Measurements from ENCODE around the gene TNFAIP6. TPM values are rescaled to one million over a fixed set of nuclear protein-coding genes. Genes with fewer than 3 reads are reported as not detected.
"Not testable (repeated sequence)": the region's sequence is repeated elsewhere in the genome, so short reads cannot be mapped to it uniquely, and the experiment has no call there.

The TNFAIP6 gene
- total RNA-seq, 1 experiment from 2014 or later, result 1.7 TPM

GRCh38 chr2:151408788-151409600 lies 51.6 kb downstream of the TNFAIP6 start:
- peaks cover 41% of the 10 kb centered on the region for H3K36me3 Mint-ChIP-seq (ENCODE audit: insufficient read depth, unreplicated experiment)
- no peaks in the 10 kb centered on the region for H3K27me3 Mint-ChIP-seq (ENCODE audit: unreplicated experiment)
- H3K27ac Mint-ChIP-seq (ENCODE audit: unreplicated experiment), result peak overlapping the region; percentile 93
- peak overlapping the region; percentile 98 for H3K4me3 Mint-ChIP-seq (ENCODE audit: low read depth, unreplicated experiment)
- peaks cover 16% of the 10 kb centered on the region for H3K4me1 Mint-ChIP-seq (ENCODE audit: low read depth, unreplicated experiment)
- no TSS peak for BruUV-seq (replicated peaks)
- no peak for DNase-seq
- no peak for TF ChIP-seq CTCF (IDR thresholded peaks at IDR 0.05; ENCODE audit: unreplicated experiment)
- CTCF ChIA-PET, result no interaction called here
- H3K9me3 Mint-ChIP-seq (ENCODE audit: low read depth, unreplicated experiment), result no peaks in the 10 kb centered on the region
- intact Hi-C loops (cut with micrococcal nuclease; ENCODE audit: unreplicated experiment), result loop anchor here (5.0 to 10.0 kb wide), 2 partner anchors 37 to 74 kb away; no protein-coding TSS in a partner anchor

- H3K36me3 Mint-ChIP-seq (ENCODE audit: insufficient read depth, unreplicated experiment), result peaks cover 50% of the 10 kb centered on the region
- H3K27me3 Mint-ChIP-seq (ENCODE audit: unreplicated experiment), result no peaks in the 10 kb centered on the region
- H3K4me1 Mint-ChIP-seq (ENCODE audit: low read depth, unreplicated experiment), result peaks cover 16% of the 10 kb centered on the region
- H3K9me3 Mint-ChIP-seq (ENCODE audit: low read depth, unreplicated experiment), result no peaks in the 10 kb centered on the region
- CTCF ChIA-PET, result interaction anchor here (0.6 to 0.7 kb wide), 5 partner anchors 66 to 957 kb away, joined by 3 to 11 read pairs (median 7); no protein-coding TSS in a partner anchor
- BruUV-seq (replicated peaks), result TSS peak; percentile 68
- peak; percentile 95 for DNase-seq
- intact Hi-C loops (cut with micrococcal nuclease; ENCODE audit: unreplicated experiment), result loop anchor here (2.0 to 10.0 kb wide), 4 partner anchors 38 to 148 kb away; partner anchors contain the start of gene RBM43
- H3K27ac Mint-ChIP-seq (ENCODE audit: unreplicated experiment), result peak within 1 kb of the TSS; percentile 93
- H3K4me3 Mint-ChIP-seq (ENCODE audit: low read depth, unreplicated experiment), result peak within 1 kb of the TSS; percentile 98
- peak; percentile 64 for TF ChIP-seq CTCF (IDR thresholded peaks at IDR 0.05; ENCODE audit: unreplicated experiment)
Measured at GRCh38 chr2:151409601-151410484, 52.5 kb downstream of the TNFAIP6 start, which contains the start of gene RIF1. Gene RIF1, plus strand, starts transcription at chr2:151409902. Its CDS starts 522 bp downstream, at chr2:151410424.

- Mint-ChIP-seq H3K36me3 (ENCODE audit: insufficient read depth, unreplicated experiment) (peaks cover 56% of the 10 kb centered on the region), H3K4me3 (ENCODE audit: low read depth, unreplicated experiment) (peak overlapping the region; percentile 98), H3K27ac (ENCODE audit: unreplicated experiment) (peak overlapping the region; percentile 93), H3K27me3 (ENCODE audit: unreplicated experiment) (no peaks in the 10 kb centered on the region), H3K4me1 (ENCODE audit: low read depth, unreplicated experiment) (peaks cover 16% of the 10 kb centered on the region), H3K9me3 (ENCODE audit: low read depth, unreplicated experiment) (no peaks in the 10 kb centered on the region)
- no TSS peak for BruUV-seq (replicated peaks)
- CTCF ChIA-PET, result interaction anchor here (0.6 to 0.7 kb wide), 5 partner anchors 66 to 956 kb away, joined by 3 to 11 read pairs (median 7); no protein-coding TSS in a partner anchor
- TF ChIP-seq CTCF (IDR thresholded peaks at IDR 0.05; ENCODE audit: unreplicated experiment), result no peak
- intact Hi-C loops (cut with micrococcal nuclease; ENCODE audit: unreplicated experiment), result loop anchor here (2.0 to 5.0 kb wide), 2 partner anchors 120 to 148 kb away; partner anchors contain the start of gene RBM43
- DNase-seq, result peak; percentile 56
Measured at GRCh38 chr2:151410485-151410834, 53.1 kb downstream of the TNFAIP6 start.

GRCh38 chr2:151417650-151418049 lies 60.3 kb downstream of the TNFAIP6 start:
- BruUV-seq (replicated peaks), result no TSS peak
- DNase-seq, result no peak
- TF ChIP-seq CTCF (IDR thresholded peaks at IDR 0.05; ENCODE audit: unreplicated experiment), result no peak
- Mint-ChIP-seq H3K4me1 (ENCODE audit: low read depth, unreplicated experiment) (peaks cover 10% of the 10 kb centered on the region), H3K27me3 (ENCODE audit: unreplicated experiment) (no peaks in the 10 kb centered on the region), H3K27ac (ENCODE audit: unreplicated experiment) (no peak overlapping the region), H3K4me3 (ENCODE audit: low read depth, unreplicated experiment) (no peak overlapping the region), H3K9me3 (ENCODE audit: low read depth, unreplicated experiment) (no peaks in the 10 kb centered on the region), H3K36me3 (ENCODE audit: insufficient read depth, unreplicated experiment) (peaks cover 65% of the 10 kb centered on the region)
- CTCF ChIA-PET, result no interaction called here
- intact Hi-C loops (cut with micrococcal nuclease; ENCODE audit: unreplicated experiment), result no loop called here

GRCh38 chr2:151421681-151422080 lies 64.3 kb downstream of the TNFAIP6 start:
- H3K9me3 Mint-ChIP-seq (ENCODE audit: low read depth, unreplicated experiment); H3K4me3 Mint-ChIP-seq (ENCODE audit: low read depth, unreplicated experiment); intact Hi-C loops (cut with micrococcal nuclease; ENCODE audit: unreplicated experiment); DNase-seq; BruUV-seq (replicated peaks); H3K27me3 Mint-ChIP-seq (ENCODE audit: unreplicated experiment); H3K27ac Mint-ChIP-seq (ENCODE audit: unreplicated experiment); H3K4me1 Mint-ChIP-seq (ENCODE audit: low read depth, unreplicated experiment): not testable (repeated sequence)
- CTCF ChIA-PET, result interaction anchor here (0.7 kb wide), 1 partner anchor 1190 kb away, joined by 3 read pairs; no protein-coding TSS in a partner anchor
- peaks cover 59% of the 10 kb centered on the region for H3K36me3 Mint-ChIP-seq (ENCODE audit: insufficient read depth, unreplicated experiment)

All from Calu3 (cell line).